Nucleus accumbens (tissue), 56 donors: ENCODE measurements around the gene REC114.
"Not testable (repeated sequence)": the region's sequence is repeated elsewhere in the genome, so short reads cannot be mapped to it uniquely, and the experiment has no call there.

Experiments used
- DNase-seq, 56 donors: peaks; one replicate each; lab custom pipeline; 2025; lab: John Stamatoyannopoulos, UW

Gene REC114

DNA sequence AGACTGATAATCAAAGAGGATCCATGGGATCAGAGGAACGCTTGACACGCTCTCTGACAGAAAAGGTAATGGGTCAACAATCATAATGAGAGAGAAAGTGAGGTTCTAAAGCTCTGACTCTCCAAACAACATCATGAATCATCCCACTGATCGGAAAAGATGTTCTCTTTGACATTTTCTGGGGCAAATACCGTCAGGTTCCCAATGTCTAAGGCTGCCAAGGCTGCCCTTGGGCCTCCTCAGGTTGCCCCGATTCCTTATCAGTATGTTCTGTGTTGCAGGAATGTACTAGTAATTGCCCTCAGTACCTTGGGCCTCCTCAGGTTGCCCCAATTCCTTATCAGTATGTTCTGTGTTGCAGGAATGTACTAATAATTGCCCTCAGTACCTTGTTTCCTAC, 129.3 kb downstream of the REC114 start:
- DNase-seq: no peak

DNA sequence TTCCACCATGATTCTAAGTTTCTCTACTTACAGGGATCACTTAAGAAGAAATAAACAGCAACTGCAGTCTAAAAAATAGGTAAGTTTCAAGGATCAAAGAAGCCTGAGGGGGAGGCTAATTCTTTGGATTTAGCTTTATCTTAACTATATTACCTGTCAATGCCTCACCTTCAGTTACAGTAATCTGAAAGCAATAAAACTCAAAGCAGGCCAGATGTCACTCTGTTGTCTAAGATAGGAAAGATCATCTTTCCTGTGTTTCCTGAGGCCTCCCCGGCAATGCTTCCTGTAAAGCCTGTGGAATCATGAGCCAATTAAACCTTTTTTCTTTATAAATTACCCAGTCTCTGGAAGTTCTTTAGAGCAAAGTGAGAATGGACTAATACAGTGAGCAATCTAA, 130.1 kb downstream of the REC114 start:
- DNase-seq: no peak

DNA sequence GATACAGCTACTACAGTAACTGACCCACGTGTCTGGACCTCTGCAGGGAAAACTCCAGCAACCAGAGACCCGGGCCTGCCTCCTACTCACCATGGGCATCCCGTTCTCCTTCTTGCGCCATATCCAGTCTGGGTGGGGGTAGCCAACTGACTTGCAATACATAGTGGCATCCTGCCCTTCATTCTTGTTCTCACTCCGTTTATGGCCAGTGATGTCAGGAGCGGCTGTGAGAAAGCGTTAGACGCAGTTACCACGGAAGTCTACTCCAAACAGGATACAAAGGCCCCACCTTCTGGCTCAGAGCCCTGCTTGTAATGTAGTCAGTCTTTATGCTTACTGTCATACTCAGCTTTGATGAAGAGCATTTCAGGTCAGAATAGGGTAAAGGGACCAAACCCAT, 130.6 kb downstream of the REC114 start:
- DNase-seq: no peak

DNA sequence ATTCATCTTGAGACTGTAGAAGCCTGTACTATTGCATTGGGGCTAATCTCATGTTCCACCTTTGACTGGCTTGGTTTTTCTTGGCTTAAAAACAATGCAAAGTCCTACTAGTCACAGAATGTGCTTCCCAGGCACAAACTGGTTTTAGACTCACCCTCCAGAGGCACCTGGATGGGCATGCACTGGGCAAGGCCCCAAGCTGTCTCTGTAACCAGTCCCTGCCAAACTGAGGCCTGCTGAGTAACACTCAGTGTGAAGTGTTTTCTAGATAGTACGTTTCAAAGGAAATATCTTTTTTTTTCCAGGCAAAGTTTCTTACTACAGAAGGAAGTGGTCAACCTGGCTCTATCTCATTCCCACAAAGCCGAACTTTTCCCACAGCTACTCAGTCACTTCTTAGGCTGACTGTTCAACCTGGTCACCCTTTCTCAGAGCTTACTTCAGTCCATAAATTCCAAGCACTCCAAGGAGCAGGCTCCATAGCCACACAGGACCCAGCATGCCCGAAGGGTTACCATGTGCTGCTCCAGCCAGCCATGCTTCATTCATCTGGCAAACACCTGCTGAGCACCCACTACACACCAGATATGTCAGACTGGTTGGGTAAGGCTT, 132.8 kb downstream of the REC114 start:
- no peak for DNase-seq

DNA sequence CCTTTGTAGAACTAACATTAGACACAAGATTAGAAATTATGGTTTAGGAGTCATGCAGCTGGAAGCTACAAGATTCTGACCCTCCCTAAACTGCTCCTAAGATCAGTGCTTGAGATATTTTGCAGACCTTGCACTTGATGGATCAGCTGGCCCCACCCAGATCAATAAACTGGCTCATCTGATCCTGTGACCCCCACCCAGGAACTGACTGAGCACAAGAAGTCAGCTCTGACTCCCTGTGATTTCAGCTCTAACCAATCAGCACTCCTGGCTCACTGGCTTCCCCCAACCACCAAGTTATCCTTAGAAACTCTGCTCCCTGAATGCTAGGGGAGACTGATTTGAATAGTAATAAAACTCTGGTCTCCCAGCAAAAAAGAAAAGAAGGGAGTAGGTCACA, 134.6 kb downstream of the REC114 start:
- not testable (repeated sequence) for DNase-seq

DNA sequence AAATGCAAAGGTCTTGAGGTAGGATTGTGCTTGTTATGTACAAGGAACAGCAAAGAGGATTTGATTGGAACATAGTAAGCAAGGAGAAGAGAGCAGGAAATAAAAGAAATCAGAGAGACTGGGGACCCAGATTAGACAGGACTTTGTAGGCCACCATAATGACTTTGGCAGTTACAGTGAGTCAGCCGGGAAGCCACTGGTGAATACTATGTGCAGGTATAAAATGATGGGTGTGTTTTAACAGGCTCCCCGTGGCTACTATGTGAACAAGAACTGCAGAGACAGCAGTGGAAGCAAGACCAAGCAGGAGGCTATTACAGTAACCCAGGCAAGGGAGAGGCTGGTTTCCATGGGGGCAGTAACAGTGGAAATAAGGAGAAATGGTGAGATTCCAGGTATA, 135.1 kb downstream of the REC114 start:
- DNase-seq: no peak

DNA sequence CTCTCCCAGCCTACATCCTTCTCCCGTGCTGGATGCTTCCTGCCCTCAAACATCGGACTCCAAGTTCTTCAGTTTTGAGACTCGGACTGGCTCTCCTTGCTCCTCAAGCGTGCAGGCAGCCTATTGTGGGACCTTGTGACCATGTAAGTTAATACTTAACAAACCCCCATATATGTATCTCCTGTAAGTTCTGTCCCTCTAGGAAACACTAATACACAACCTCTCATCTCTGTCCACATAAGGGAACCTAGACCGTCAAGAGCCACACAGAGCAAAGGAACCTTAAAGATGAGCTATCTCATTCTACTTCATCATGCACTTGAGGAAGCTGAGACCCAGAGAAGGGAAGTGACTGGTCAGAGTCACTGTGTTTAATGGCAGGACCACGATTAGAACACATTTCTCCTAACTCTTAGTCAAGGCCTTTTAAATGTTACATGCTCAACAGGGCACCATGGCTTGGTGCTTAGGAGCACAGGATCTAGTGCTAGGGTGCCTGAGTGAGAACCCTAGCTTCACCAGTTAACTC, 140.0 kb downstream of the REC114 start:
- DNase-seq: no peak

DNA sequence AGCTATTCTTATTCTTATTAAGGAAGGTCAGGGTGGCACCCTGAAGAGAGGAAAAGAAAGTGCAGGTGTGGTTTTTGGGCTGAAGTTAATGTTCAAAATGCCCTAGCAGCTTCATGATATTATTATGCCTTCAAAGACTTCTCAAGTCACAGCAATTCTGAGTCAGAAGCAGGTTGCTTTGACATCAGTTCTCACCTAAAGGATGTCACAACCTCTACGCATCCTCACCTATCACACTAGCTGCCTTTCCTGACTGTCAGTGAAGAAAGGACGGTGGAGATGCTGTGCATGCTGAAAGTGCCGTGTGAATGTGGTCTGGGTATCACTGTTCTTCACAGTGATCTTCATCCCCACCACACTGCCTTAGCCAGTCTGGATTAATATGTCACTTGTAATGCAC, 140.6 kb downstream of the REC114 start:
- DNase-seq: no peak

DNA sequence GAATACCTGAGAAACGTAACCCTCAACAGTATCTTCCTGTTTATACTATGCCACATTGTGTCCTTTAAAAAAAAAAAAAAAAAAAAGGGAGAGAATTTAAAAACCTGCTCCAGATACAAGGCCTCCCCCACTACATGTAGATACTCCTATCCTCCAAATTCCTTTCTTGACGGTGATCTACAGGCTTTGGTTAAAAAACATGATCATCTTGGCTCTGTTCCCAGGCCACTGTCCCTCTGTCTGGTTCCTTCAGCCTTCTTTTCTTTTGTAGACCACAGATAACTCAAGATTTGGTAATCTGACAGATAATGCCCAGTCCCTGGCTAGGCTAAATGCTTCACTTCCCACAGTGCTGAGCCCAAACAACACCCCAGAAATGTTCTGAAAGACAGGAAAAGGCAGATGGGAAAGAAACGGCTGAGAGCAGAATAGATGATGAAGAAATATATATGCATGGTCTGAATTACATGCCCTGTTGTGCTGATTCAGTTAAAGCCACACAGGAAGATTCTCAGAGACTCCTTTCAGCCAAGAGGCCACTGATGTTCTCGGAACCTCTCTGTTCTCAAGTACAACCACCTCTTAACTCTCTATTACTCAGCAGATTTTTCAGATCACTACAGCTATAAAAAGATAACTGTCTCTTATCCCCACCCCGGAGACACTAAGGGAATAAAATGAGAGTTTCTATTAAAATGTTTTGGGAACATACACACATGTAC, 141.9 kb downstream of the REC114 start:
- no peak for DNase-seq

DNA sequence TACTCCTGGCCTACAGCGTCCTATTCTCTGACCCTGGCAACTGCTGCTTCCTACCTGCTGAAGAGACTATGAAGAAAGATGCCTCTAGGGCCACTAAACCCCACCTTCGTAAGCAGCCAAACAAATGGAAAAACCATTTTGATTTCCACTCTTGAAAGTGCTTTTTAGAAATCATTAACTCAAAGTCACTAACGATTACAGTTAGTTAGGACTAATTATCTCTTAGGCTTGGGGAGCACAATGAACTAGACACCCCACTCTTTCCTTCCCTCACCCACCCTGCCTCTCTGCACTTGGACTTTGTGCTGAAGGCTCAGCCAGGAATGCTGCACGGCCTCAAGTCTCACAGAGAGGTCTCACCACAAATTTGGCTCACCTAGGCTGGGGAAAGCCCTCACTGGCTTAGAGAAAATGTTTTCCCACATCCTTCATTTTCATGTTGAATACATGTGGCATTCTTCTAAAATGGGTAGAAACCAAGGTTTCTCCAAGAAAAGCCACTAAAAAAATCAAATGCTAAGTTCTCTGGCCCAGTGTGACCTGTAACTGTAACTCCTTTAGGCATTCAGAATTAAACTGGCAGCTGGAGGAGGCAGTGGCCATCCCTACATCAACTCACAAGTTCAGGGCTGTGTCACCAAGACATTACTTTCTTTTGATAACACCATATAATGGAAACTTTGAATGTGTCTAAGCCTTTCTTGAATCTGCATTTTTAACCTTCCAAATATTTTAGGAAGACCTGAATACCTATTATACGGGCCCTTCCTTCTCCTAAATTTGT, 143.1 kb downstream of the REC114 start:
- no peak for DNase-seq

DNA sequence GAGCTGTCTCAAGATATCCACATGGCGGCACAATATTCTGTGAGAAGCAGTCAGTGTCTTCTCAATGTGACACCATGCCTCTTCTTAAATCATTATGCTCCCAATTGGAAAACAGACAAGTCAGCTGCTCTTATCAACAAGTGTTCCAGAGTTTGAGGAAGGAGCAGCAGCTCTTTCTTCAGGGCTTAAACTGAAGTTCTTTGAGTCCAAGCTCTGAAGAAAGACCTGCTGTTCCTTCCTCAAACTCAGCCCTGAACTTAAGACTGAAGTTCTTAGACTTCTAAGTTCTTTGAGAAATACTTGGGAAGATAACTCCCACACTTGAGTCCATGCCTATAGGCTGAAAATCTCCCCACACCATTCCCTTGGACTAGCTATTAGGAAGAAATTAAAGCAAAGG, 146.8 kb downstream of the REC114 start:
- DNase-seq: no peak

DNA sequence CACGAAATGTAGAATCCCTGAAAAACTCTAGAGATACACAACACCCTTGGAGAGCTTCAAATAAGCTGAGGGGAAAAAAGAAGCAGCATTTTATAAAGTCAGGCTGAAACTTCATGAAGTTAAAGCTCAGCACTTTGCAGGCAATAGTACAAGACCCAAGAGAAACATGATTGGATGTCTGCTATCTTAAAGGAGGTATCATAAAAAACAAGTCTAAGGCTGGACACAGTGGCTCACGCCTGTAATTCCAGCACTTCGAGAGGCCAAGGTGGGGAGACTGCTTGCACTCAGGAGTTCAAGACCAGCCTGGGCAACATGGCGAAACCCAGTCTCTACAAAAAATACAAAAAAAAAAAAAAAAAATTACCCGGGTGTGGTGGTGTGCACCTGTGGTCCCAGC, 147.3 kb downstream of the REC114 start:
- no peak for DNase-seq

DNA sequence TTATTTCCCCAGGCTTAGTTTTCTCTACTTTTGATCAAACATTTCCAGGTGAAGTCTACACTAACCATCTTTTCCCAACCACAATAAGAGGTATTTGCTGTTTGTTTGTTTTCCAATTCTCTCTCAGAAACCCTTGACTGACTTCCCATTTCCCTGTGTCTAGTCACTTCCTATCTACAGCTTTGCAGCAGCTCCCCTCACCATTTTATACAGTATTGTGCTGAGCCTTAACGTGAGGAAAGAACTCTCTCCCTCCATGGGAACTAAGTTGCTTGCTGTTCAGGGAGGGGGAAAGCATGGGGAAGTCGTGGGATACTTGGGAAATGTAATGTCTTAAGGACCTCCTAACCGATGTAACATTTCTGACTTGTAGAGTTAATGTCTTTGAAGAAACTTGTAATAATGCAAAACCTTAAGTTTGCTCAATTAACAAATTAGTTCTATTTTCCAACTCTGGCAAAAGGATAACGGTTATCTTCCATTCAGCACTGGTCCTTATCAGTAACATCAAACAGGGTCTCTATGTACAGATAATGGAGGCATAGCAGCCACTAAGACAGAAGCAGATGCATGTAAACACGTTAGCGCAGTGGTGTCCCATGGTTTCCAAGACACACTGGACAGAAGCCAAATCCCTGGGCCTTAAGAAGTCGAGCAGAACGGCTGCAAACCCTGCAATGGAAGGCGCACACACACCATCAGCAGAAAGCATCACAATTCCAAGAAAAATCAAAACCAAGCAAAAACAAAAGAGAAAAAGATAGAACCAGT, 150.5 kb downstream of the REC114 start:
- peak in 2 of 56 donors; percentile 1 to 11 for DNase-seq

DNA sequence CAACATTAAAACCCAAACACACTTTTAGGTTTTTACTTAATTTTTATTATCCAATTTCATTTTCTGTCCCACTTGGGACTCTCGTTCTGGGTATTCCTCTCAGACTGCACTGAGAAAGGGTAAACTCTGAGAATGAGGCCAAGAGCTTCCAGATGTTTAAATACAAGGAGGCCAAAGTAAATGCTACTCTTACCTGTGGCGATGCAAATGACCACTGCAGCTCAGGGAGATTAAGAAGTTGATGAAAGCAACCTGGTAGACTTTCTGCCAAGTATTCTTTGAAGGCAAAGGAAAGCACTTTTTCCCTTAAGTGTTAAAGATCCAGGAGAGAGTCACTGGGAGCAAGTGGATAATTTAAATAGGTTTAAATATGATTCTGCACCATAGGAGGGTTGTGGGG, 151.1 kb downstream of the REC114 start:
- DNase-seq: no peak

DNA sequence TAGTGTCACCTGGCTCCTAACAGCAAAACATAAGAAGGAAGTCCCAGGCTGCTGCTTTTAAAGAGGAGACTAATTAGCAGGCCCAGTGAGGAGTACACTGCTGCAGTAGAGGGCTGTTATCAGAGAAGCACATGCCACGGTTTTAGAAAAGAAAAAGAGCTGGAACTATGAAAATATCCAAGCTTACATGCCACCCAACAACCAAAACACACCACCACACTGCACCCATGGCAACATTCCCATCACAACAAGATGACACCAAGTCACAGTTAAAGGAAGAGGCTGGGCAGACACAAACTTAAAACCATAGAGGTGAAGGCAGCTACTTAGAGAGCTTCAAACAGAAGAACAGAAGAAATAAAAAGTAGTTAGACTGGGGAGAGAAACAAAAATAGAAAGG, 153.2 kb downstream of the REC114 start:
- no peak for DNase-seq

DNA sequence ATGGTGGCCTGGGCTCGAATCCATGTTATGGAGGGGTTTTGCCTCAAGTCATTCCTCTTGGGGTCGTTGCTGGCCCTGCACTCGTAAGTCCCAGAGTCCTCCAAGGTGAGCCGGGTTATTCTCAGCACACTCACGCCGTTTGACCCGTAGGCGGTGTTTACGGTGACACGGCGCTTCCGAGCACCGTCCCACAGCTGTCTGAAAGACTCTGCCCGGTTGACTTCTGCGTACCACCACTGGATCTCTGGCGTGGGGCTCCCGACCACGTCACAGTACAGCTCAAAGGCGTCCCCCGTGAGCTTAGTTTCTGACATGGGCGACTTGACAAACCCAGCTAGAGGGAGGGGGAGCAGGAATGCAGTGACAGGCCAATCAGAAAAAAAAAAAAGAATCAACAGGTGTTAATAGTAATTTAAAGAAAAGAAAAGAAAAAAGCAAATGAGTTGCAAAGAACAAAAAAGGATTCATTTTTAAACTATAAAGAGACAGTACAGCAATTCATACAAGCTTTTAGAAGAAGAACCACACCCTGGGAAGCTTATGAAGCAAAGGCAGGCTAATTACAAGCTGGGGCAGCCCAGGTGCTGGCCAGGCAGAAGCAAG, 154.2 kb downstream of the REC114 start:
- DNase-seq: no peak

DNA sequence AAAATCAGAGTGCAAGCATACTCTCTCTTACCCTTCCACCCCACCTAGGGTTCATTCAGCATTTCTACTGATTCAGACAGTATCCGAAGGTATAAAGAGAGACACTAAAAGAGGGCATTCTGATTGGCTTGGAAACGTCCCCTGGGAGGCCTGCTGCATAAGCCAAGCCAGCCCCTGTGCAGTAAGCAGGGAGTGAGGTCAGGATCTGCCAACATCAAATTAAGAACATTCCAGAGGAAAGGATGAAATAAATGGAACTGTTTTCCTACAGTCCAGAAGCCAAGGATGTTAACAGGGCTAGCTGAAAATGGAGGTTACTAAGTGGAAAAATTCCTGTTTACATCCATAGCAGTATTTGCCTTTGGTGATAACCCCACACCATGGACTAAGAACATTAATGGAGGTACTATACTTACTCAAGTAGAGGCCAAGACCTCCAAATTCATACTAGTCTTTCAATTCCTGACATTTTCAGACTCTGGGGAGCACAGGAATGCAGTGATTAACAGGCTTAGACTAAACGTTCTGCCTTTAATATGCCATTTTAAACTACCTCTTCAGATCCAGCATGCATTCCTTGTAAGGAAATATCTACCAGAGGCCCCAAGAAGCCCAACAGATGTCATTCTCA, 155.7 kb downstream of the REC114 start:
- DNase-seq: no peak

DNA sequence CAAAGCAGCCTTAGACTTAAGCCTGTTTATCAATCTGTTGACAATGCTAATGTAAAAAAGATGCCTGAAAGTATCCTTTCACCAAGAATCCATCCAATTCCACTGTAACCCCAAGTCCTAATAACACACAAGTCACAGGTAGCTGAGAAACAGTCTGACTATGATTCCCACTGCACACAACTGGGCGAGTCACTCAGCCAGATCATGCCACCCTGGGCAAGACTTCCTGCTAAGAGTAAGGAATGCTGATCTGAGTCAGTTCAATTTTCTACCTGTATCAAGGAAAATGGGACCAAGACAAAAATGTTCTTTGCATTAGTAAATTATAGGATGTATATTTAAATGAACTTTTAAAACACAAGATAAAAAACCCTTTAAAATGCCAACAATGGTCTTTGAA, 157.0 kb downstream of the REC114 start:
- no peak for DNase-seq

DNA sequence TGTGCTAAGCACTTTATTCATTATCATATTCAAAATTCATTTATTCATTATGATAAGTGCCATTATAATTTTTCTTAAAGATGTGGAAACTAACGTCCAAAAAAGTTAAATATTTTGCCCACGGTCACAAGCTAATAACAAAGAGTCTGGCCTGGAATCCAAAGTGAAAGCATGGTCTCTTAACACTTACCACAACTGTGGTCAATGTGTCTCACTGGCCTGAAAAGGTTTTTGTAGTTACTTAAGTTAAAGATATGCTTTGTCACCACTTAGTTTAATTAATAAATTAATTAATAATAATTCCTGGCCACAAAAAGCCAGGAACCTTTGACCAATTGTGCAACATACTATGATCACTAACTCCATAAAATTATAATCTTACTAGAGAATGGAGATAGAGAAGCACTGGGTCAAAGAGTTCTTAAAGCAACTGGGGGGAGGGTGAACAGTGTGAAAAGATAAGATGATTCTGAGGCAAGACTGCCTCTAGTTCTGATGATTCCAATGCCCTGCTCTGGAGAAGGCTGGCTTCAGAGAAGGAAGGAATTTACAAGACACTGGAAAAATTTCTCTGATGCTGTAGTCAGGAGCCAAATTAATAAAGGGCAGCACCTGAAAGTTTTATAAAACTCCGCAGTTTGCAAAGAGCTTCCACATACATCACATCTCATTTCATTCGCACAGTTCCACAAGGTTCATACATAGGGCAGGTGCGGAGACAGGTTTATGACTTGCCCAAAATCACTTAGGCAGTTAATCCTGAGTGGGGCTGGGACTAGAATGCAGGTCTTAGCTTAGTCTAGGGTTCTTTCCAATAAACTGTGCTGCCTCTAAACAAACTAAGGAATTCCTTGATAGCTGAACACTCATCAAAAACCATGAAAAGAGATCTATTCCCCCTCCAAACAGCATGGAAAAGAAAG, 157.7 kb downstream of the REC114 start:
- DNase-seq: no peak
